CD4-positive, CD25-positive, alpha-beta regulatory T cell (primary cell): ENCODE results near the gene NDST1. TPM values are rescaled to one million over a fixed set of nuclear protein-coding genes. Genes with fewer than 3 reads are reported as not detected.

Experiments
- ATAC-seq, 2 donors: fragments of 150-1000 bp; cut with Tn5 transposase; one replicate each; pipeline ENCODE4 v1.10.0; 2021; ENCODE audit warnings: low read depth in 2 of 2, moderate number of reproducible peaks in 2 of 2, moderate library complexity in 1 of 2
- DNase-seq, 3 donors: peaks; one replicate each; pipeline versions ENCODE4 v3.0.0 to v3.0.0-alpha.2; 2012 to 2022; ENCODE audit warnings: mixed read lengths in 1 of 3
- H3K27ac ChIP-seq: one replicate; pipeline ENCODE4 v1.7.0; 2013; ENCODE audit warnings: mild to moderate bottlenecking, low read length; ENCODE audit not compliant: insufficient read depth, poor library complexity, severe bottlenecking
- H3K27me3 ChIP-seq: one replicate; pipeline ENCODE4 v1.7.0; 2013; ENCODE audit warnings: low read length; ENCODE audit not compliant: control insufficient read depth, insufficient read depth
- H3K36me3 ChIP-seq: one replicate; pipeline ENCODE4 v1.7.0; 2013; ENCODE audit warnings: mild to moderate bottlenecking, low read length, moderate library complexity; ENCODE audit not compliant: control insufficient read depth, insufficient read depth
- H3K4me1 ChIP-seq: 2 replicates; pipeline ENCODE4 v1.7.0; 2013; ENCODE audit warnings: mild to moderate bottlenecking, low read length; ENCODE audit not compliant: insufficient read depth, control insufficient read depth, poor library complexity, severe bottlenecking
- H3K4me3 ChIP-seq: one replicate; pipeline ENCODE4 v1.7.0; 2013; ENCODE audit warnings: low read depth, mild to moderate bottlenecking, low read length, moderate library complexity
- H3K9me3 ChIP-seq, 2 experiments: 1 replicate in 1 of 2; 2 replicates in 1 of 2; pipeline ENCODE4 v1.7.0; 2013; ENCODE audit warnings: low read length in 2 of 2, mild to moderate bottlenecking in 1 of 2, moderate library complexity in 1 of 2; ENCODE audit not compliant: control insufficient read depth in 2 of 2
- H3K27ac Mint-ChIP-seq, 3 donors: one replicate each; pipeline ENCODE4 v1.8.0; 2020 to 2022; ENCODE audit warnings: mild to moderate bottlenecking in 3 of 3, mixed read lengths in 3 of 3, moderate library complexity in 2 of 3
- H3K27me3 Mint-ChIP-seq: one replicate; pipeline ENCODE4 v1.8.0; 2022; ENCODE audit warnings: mild to moderate bottlenecking, mixed read lengths
- H3K36me3 Mint-ChIP-seq: one replicate; pipeline ENCODE4 v1.8.0; 2020; ENCODE audit warnings: mixed read lengths
- H3K4me1 Mint-ChIP-seq, 4 donors: one replicate each; pipeline ENCODE4 v1.8.0; 2020 to 2022; ENCODE audit warnings: mixed read lengths in 4 of 4, mild to moderate bottlenecking in 1 of 4
- H3K4me3 Mint-ChIP-seq, 4 donors: one replicate each; pipeline ENCODE4 v1.8.0; 2020 to 2022; ENCODE audit warnings: mild to moderate bottlenecking in 4 of 4, mixed read lengths in 4 of 4, moderate library complexity in 3 of 4
- H3K9me3 Mint-ChIP-seq, 7 donors: one replicate each; pipeline ENCODE4 v1.8.0; 2020 to 2022; ENCODE audit warnings: mixed read lengths in 7 of 7, mild to moderate bottlenecking in 3 of 7, moderate library complexity in 2 of 7
- polyA plus RNA-seq, 4 donors: library from polyadenylated mRNA; unstranded; fragments of 300-500 nt; fragmentation: Illumina TruSeq; gene quantifications; one replicate each; pipeline ENCODE4 v1.2.3, GENCODE V29; 2021
- total RNA-seq: library from RNA; stranded (reverse); gene quantifications from one replicate; pipeline ENCODE4 v1.2.3, GENCODE V29; 2022

NDST1 gene
- total and polyA plus RNA-seq, 5 donors from 2014 or later = 2.4 TPM; not detected in 4

DNA sequence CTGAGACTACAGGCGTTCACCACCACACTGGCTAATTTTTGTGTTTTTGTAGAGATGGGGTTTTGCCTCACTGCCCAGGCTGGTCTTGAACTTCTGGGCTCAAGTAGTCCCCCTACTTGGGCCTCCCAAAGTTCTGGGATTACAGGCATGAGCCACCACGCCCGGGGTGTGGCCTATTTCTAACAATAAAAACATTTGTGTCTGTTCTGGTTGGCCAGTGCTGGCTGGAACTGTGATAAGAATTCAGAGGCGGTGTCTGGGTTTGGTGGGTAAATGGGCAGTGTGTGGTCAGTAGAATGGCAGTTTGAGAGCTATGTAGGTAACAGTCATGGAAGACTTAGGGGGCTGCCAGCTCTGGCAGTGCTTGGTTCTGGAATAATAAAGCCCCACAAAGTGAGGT lies 85.7 kb downstream of the NDST1 start:
- Mint-ChIP-seq H3K36me3 (no peaks in the 10 kb centered on the region), H3K9me3 (no peaks in the 10 kb centered on the region), H3K4me1 (no peaks in the 10 kb centered on the region), H3K4me3 (no peak overlapping the region), H3K27me3 (no peaks in the 10 kb centered on the region), H3K27ac (no peak overlapping the region)
- H3K36me3 ChIP-seq = no peaks in the 10 kb centered on the region
- H3K9me3 ChIP-seq = no peaks in the 10 kb centered on the region
- no peak overlapping the region for H3K27ac ChIP-seq
- H3K4me1 ChIP-seq = no peaks in the 10 kb centered on the region
- no peaks in the 10 kb centered on the region for H3K27me3 ChIP-seq
- no peak overlapping the region for H3K4me3 ChIP-seq
- no peak for DNase-seq
- no peak for ATAC-seq

DNA sequence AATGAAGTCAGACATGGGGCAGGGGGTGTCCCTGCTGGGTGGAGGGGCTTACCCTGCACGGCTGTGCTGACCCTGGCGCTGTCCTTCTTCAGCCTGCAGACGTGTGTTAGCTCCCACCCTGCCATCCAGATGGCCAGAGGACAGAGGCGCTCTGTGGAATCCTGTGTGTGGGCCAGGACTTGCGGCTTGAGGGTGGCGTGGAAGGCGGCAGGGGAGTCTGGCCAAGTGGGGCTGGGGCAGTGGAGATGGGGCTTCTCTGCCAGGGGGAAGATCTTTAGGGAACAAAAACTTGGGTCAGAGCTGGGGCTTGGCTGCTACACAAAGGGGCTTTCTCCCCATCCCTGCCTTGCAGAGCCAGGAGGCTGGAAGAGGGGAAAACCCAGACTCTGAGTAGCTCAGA lies 86.1 kb downstream of the NDST1 start:
- Mint-ChIP-seq H3K9me3 (no peaks in the 10 kb centered on the region), H3K36me3 (no peaks in the 10 kb centered on the region), H3K27ac (no peak overlapping the region), H3K4me1 (no peaks in the 10 kb centered on the region), H3K27me3 (no peaks in the 10 kb centered on the region), H3K4me3 (no peak overlapping the region)
- DNase-seq (no peak), ATAC-seq (no peak)
- Histone ChIP-seq H3K27ac (no peak overlapping the region), H3K9me3 (no peaks in the 10 kb centered on the region), H3K27me3 (no peaks in the 10 kb centered on the region), H3K4me1 (no peaks in the 10 kb centered on the region), H3K4me3 (no peak overlapping the region), H3K36me3 (no peaks in the 10 kb centered on the region)

DNA sequence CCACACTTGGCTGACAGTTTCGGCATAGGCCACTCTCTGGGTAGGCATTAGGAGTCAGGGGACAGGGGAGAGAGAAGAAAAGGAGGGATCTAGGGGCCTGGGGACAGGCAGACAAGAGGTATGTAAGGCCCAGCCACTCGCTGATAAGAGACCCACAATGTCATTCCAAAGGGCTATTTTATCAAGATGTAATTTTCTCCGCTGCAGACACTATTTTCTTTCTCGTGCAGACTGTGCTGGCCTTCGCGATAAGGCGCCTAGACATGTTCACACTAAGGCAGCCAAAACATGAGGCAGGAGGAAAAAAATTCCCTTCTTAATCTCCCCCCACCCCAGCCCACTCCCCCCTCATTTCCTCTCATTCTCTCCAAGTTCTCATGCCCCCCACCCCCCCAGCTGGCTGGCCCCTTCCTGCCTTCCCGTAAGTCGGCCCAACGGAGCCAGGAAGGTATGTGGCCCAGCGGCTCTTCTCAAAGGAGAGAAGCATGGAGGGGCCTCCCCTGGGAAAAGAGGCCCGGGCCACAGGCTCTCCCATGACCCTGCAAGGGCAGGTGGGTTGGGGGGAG lies 87.6 kb downstream of the NDST1 start:
- no peaks in the 10 kb centered on the region for H3K9me3 Mint-ChIP-seq
- no peak for ATAC-seq
- no peaks in the 10 kb centered on the region for H3K4me1 Mint-ChIP-seq

DNA sequence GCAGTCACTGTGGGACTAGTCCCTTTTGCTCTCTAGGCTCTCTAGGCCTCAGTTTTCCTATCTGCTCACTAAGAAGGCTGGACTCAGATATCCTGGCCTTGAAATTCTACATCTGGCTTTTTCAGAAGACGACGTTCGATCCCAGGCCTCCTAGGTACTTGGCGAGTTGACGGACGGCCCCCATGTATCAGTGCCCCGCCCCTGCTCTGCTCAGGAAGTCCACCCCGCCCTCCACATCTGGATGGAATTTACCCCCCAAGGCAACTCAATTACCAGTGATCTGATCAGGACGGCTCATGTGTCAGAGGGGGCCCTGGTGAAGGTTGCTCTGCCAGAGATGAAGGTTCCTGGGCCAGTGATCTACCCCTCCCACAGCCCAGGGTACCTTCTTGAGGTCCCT lies 88.4 kb downstream of the NDST1 start:
- Mint-ChIP-seq H3K4me3 (no peak overlapping the region), H3K9me3 (no peaks in the 10 kb centered on the region), H3K27ac (no peak overlapping the region), H3K27me3 (no peaks in the 10 kb centered on the region), H3K36me3 (no peaks in the 10 kb centered on the region), H3K4me1 (no peaks in the 10 kb centered on the region)
- ATAC-seq = no peak
- H3K27me3 ChIP-seq = no peaks in the 10 kb centered on the region
- H3K27ac ChIP-seq = no peak overlapping the region
- H3K9me3 ChIP-seq = no peaks in the 10 kb centered on the region
- no peaks in the 10 kb centered on the region for H3K36me3 ChIP-seq
- H3K4me1 ChIP-seq = no peaks in the 10 kb centered on the region
- H3K4me3 ChIP-seq = no peak overlapping the region
- no peak for DNase-seq

More for the DNA sequence above, 87.6 kb downstream of the NDST1 start:
- Histone ChIP-seq H3K9me3 (no peaks in the 10 kb centered on the region), H3K4me1 (no peaks in the 10 kb centered on the region), H3K36me3 (no peaks in the 10 kb centered on the region), H3K4me3 (no peak overlapping the region), H3K27me3 (no peaks in the 10 kb centered on the region), H3K27ac (no peak overlapping the region)
- Mint-ChIP-seq H3K27me3 (no peaks in the 10 kb centered on the region), H3K36me3 (no peaks in the 10 kb centered on the region), H3K4me3 (no peak overlapping the region), H3K27ac (no peak overlapping the region)
- DNase-seq = no peak

DNA sequence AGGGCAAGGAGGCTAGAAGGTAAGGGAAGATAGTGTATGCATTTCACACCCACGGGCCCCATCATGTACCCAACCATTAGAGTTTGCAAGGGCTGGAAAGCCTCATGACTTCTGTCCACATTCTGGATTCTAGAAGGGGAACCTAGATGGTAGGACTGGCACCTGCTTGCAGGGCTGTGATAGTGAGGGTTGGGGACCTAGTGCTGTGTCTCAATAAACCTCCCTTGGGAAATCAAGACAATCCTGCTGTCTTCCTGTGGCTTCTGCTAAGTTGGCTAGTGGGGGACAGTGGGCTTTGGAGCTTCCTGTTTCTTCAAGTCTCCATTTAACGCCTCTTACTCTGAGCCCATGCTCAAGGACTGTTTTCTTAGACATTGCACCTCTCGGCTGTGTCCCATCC lies 88.9 kb downstream of the NDST1 start:
- no peaks in the 10 kb centered on the region for H3K27me3 ChIP-seq
- DNase-seq (no peak), ATAC-seq (no peak)
- no peaks in the 10 kb centered on the region for H3K27me3 Mint-ChIP-seq
- H3K27ac ChIP-seq = no peak overlapping the region
- H3K27ac Mint-ChIP-seq = no peak overlapping the region
- H3K9me3 Mint-ChIP-seq = no peaks in the 10 kb centered on the region
- H3K4me3 ChIP-seq = no peak overlapping the region
- no peaks in the 10 kb centered on the region for H3K9me3 ChIP-seq
- no peaks in the 10 kb centered on the region for H3K36me3 Mint-ChIP-seq
- H3K4me1 Mint-ChIP-seq = no peaks in the 10 kb centered on the region
- H3K36me3 ChIP-seq = no peaks in the 10 kb centered on the region
- no peak overlapping the region for H3K4me3 Mint-ChIP-seq
- H3K4me1 ChIP-seq = no peaks in the 10 kb centered on the region

DNA sequence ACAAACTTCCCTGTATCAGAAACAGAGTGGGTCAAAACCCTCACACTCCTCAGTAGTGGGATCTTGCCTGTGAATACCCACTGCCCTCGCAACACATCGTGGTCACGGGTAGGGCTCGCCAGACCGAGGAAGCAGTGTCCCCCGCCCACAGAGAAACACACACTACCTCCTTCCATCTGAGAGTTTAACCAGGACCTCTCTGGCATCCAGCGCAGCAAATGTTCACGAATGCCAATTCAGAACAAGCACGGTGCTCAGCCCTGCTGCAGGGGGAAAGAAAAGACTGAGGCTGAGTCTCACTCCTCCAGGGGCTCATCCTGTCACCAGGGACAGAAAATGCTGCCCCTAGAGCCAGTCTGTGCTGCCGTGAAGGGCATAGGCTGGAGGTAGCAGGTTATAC lies 90.1 kb downstream of the NDST1 start:
- H3K27ac ChIP-seq = no peak overlapping the region
- H3K27ac Mint-ChIP-seq = no peak overlapping the region
- H3K9me3 Mint-ChIP-seq = no peaks in the 10 kb centered on the region
- DNase-seq (no peak), ATAC-seq (no peak)
- H3K27me3 ChIP-seq = no peaks in the 10 kb centered on the region
- no peaks in the 10 kb centered on the region for H3K9me3 ChIP-seq
- H3K4me1 Mint-ChIP-seq = no peaks in the 10 kb centered on the region
- H3K4me3 Mint-ChIP-seq = no peak overlapping the region
- no peaks in the 10 kb centered on the region for H3K4me1 ChIP-seq
- peaks cover 4% of the 10 kb centered on the region for H3K27me3 Mint-ChIP-seq
- H3K4me3 ChIP-seq = no peak overlapping the region
- no peaks in the 10 kb centered on the region for H3K36me3 ChIP-seq
- H3K36me3 Mint-ChIP-seq = no peaks in the 10 kb centered on the region

DNA sequence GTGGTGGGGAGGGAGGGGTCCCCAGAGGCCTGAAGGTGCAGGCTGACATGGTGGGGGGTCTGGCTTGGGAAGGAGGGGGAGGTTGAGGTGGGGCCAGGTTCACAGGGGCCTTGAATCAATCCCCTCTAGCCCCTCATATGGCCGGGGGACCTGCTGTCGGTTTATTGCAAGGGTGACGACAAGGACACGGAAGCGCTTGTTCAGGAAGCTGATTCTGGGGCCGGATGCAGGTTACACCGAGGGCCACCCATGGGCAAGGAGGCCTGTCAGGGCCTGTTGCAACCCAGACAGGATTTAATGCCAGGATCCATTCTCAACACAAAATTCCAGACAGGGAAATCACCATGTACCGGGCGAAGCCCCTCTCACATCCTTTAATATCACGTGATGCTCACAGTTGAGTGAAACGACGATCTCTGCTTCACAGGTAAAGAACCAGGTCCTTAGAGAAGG lies 90.9 kb downstream of the NDST1 start:
- H3K36me3 ChIP-seq = no peaks in the 10 kb centered on the region
- H3K27me3 Mint-ChIP-seq = peaks cover 4% of the 10 kb centered on the region
- no peak overlapping the region for H3K27ac Mint-ChIP-seq
- no peak overlapping the region for H3K4me3 Mint-ChIP-seq
- no peaks in the 10 kb centered on the region for H3K27me3 ChIP-seq
- no peaks in the 10 kb centered on the region for H3K9me3 Mint-ChIP-seq
- H3K9me3 ChIP-seq = no peaks in the 10 kb centered on the region
- ATAC-seq (no peak), DNase-seq (no peak)
- H3K4me1 ChIP-seq = no peaks in the 10 kb centered on the region
- no peaks in the 10 kb centered on the region for H3K4me1 Mint-ChIP-seq
- H3K36me3 Mint-ChIP-seq = no peaks in the 10 kb centered on the region
- no peak overlapping the region for H3K27ac ChIP-seq
- no peak overlapping the region for H3K4me3 ChIP-seq

DNA sequence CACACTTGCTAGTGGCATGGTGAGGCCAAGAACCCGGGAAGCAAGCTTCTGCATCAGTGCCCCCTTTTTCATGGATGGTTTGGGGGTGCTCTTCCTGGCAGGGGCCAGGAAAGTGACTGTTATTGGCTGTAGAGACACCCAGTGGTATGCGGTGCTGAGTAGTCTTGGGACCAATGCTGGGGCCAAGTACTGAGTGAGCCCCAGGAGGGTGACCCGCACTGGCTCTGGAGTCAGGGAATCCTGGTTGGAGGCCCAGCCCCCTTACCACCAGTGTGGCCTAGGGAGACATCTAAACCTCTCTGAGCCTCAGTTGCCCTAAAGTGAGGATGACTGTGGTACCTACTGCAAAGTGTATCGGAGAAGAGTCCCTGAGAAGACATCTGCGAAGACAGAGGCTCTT lies 91.3 kb downstream of the NDST1 start:
- H3K27me3 Mint-ChIP-seq = peaks cover 4% of the 10 kb centered on the region

More for the DNA sequence above, 91.3 kb downstream of the NDST1 start:
- DNase-seq (no peak), ATAC-seq (no peak)
- no peak overlapping the region for H3K27ac Mint-ChIP-seq
- H3K36me3 Mint-ChIP-seq = no peaks in the 10 kb centered on the region
- no peaks in the 10 kb centered on the region for H3K9me3 Mint-ChIP-seq
- no peak overlapping the region for H3K4me3 Mint-ChIP-seq
- Histone ChIP-seq H3K9me3 (no peaks in the 10 kb centered on the region), H3K27me3 (no peaks in the 10 kb centered on the region), H3K36me3 (no peaks in the 10 kb centered on the region), H3K4me1 (no peaks in the 10 kb centered on the region), H3K27ac (no peak overlapping the region), H3K4me3 (no peak overlapping the region)
- H3K4me1 Mint-ChIP-seq = no peaks in the 10 kb centered on the region
